HG02938 (cell line): ENCODE data around the gene LEMD1.
"Not testable (repeated sequence)": the region's sequence is repeated elsewhere in the genome, so short reads cannot be mapped to it uniquely, and the experiment has no call there.

Experiments
- ATAC-seq: cut with Tn5 transposase; IDR thresholded peaks from one replicate; pipeline ENCODE4 v1.9.1; 2021; ENCODE audit warnings: mild to moderate bottlenecking, moderate library complexity; ENCODE audit not compliant: unreplicated experiment

Gene LEMD1

DNA sequence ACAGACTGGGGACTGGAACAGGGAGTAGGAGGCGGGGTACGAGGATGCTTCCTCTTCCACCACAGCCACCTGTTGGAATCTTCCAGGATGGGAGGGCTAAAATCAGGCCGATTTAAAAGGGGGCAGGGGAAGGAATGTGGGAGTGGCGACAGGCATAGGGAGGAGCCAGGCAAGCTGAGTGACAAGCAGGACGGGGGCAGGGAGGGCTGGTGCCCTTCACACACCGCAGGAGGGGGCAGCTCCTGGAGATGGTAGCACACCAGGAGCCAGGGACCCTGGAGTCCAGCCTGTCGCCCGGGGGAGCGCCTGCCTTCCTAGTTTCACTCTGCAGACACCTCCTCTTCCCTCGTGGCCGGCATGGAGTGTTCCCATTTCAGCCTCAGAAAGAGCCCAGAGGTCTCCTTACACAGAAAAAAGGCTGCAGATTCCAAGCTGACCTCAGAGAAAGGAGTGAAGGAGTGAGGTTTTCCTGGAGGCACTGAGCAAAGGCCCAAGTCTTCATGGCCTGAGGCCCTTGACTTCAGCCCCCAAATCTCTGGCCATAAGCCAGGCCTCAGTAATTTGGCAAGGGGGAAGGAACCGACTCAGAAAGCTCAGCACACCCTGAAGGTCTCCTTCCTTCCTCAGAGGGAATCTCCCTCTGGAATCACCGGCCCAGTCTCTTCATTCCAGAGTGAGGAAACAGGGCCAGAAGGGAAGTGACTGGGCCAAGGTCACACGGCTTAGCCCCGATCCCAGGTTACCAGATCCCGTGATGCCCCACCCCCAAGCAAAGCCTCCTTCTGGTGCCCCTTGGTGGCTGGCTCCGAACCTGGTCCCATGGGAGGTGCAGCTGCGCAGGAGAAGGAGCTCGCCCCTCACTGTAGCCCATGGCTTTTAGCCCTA is 25.8 kb upstream of the LEMD1 start:
- ATAC-seq: no peak

DNA sequence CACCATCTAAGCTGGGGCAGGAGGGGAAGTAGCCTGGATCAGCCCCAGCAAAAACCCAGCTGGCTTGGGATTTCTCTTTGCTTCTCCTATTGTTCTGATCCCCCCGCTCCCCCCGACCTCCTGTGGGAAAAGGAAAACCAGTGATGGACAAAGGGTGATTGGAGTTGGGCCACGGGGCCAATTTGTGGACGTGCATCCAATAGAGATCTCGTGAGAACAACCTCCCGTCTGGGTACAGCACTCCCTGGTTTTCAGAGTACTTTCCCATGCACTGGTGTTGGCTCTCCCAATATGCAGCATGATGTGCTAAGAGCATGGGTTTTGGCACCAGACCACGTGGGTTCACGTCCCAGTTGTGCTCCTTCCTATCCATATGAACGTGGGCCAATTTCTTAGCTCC is 25.0 kb upstream of the LEMD1 start:
- no peak for ATAC-seq

DNA sequence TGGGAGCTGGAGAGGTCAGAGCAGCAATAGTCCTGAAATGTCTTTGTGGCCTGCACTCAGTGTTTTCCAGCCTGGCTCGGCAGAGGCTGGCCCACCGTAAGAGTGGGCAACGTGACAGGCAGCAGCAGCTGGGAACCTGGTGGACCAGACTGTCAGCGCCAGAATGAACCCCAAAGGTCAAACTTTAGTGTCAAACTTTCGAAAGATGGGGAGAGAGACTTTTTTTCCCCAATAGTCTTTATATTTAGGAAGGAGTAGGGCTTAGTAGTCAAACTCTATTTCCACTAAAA is 23.7 kb upstream of the LEMD1 start:
- no peak for ATAC-seq

DNA sequence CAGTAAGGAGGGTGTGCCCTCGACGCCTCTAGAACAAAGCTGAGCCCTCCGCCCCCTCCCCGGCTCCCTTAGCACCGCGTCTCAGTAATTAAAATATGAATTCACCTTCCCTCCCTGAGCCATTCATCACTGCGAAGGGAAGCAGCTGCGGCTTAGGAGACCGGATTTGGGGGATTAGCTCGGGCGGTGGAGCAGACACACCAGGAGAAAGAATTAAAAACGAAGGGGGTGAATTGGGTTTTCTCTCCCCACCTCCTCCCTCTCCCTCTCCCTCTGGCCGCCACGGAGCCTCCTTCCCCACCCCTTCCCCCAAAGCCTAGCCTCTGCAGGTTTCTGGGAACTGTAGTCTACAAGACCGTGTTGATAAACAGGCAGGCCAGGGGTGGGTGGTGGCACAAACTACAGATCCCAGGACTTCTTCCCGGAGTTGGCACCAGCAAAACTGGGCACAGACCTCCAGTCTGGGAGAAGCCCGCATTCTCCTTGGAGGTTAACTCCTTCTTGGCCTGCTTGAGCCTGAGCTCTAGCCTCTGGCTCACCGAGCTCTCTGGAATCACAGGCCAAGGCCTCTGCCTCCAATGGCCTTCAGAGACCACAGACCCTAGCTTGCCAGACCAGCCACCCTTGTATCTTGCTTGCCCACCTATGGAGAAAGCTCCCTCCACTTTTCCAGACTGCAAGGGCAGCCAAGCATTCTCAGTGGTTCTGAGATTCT is 23.2 kb upstream of the LEMD1 start:
- ATAC-seq: no peak

DNA sequence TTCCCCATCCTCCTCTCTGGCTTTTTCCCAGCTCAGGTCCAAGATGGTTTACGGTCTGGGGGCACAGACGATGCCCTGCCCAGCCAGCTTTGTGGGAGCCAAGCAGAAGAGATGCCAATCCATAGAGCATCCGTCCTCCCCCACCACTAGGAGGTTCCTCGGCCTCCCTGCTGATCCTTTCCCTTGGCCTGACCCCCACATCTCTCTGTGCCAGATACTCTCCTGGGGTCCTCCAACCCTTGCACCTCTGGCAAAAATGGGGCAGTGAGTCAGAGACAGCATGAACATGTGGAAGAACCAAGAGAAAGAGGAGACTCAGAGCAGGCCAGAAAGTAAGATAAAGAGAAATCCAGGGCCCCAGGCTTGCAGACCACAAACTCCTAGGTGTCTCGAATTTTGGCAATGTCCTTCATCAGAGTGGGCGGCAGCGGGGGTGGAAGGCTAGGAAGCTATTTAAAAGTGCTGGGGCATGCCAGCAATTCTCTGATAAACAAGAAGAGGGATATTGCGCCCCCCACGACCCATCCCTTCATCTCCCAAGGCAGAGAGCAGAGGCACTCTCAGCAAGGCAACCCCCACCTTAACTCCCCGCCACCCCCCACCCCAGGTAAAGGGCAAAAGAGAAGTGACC is 22.6 kb upstream of the LEMD1 start:
- ATAC-seq: no peak

DNA sequence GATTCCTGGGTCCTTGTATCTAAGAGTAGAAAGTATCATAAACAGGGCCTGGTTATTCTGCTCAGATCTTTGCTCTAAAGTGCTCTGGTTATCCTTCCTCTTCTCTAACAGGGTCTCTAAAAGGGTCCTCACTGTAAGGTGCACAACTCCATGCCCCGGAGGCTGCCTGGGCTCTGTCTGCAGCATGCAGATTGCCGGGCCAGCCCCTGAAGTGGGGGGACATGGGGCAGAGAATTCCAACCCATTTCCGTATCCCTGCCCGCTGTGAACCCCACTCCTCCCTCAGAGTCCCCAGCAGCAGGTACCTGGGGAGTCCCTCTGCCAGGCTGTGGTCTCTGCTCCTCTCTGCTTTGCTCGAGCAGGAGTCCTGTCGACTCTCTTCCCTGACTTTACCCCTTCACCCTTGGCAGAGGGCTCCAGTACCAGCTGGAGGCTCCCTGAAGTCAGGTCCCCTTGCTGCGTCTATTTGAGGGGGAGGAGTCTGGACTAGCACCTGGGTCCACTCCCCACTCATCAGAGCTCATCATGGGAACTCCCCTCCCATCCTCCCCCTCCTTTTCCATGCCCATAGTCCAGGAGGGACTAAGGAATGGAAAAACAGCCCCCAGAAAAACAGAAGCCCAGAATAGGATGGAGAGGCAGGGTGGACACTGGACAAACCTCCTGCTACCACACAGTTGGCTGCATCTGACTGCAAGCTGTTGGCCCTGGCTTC is 21.9 kb upstream of the LEMD1 start:
- ATAC-seq: no peak

DNA sequence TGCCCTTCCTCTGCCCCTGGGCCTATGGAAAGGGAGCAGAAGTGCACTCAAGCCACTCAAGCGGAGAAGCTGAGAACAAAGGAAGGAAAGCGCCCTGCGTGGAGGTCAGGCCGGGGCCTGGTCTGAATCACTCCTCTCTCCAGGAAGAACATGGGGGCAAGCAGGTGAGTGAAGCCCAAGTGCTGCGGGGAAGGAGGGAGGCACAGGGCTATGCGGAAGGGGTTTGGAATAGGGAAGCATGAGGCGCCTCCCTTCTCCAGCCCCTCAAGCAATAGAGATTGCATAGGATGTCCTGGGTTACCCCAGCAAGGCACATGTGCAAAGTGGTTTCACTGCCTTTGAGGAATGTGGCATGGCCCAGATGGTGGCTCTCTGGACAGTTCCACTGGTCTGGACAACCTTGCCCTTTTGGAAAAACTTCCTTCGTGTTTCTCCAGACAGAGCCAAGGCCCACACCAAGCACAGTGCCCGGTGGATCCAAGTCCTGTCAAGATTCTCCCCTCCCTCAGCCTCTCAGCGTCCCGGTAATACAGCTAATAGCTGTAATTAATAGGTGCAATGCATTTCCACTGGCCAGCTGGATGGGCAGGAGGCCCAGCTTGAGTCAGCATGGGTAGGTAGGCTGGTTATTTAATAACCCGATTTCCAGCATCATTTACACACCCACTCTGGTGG is 20.3 kb upstream of the LEMD1 start:
- no peak for ATAC-seq

DNA sequence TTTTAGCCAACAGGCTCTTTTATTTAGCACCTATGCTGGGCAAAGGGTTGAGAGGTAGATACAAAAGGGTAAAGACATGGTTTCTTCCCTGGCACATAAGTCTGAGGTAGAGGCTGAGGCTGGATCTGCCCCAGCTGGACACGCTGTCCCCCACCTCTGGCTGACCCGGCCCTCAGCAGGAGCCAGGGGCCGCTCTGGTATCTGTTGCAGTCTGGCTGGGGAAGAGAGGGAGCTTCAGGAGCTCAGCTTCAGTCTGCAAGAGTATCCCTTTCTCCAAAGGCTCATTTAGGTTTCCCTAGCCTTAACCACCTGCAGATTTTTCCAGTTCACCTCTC is 19.8 kb upstream of the LEMD1 start:
- no peak for ATAC-seq

DNA sequence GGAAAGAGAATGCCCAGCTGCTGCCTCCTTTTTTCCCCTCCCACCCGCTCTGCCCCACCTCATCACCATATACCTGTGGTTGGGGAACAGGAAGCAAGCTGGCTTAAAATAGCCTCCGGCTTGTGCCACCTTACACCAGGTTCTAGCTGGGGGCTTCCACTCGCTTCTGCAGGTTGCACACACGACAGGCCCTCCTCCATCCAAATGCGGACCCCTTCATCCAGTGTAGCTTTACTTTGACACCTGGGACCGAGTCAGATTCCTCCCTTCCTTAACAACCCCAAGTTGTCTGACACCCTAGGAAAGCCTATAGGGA is 19.4 kb upstream of the LEMD1 start:
- ATAC-seq: no peak

DNA sequence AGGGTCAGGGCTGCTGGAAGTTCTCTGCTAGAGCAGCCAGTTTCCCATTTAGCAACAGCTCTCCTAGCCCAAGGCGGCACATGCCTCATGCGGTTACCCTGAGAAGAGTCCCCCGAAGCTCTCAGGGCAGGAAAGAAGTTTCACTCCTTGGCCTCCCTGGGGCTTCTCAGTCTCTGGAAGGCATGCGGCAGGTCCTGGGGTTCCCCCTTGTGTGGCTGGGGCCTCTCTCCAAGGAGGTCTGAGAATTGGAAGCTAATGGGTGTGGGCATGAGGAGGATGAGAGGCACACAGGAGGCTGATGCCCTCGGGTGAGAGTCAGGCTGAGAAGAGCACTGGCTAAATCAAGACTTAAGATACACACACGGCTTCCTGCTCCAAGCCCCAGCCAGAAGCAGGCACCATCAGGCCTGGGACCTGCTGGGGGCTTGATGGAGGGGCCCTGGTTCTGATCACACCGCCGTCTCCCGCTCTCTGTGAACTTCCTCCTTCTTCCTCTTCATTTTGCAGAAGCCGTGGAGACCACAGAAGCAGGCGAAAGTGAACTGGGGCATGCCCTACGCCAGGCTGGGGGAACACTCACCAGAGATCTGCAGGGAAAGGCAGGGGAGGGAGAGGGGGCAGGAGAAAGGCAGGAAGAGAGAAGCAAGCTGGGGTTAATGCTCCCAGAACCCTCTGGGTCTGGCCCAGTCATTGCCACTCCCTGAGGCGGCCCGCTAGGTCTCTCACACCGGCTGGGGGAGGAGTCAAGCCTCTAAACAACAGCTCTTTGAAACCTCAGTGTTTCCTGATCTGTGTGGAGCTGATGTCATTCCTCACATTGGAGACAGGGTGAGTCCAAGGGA is 18.8 kb upstream of the LEMD1 start:
- ATAC-seq: peak; percentile 68

DNA sequence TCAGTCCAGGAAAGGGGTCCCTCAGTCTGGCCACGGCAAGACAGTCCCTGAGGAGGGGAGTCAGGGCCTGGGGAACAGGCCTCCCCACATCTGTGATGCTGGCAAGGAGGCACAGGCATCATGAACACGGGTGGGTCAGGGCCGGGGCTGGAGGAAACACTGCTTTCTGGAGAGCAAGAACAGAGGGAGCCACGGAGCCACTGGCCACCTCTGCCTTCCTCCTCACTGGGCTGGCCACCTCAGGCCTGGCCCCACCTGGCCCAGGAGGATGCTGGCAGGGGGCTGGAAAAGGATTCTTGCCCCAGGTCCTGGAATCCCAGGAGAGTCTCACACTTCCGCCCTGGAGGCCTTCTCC is 18.2 kb upstream of the LEMD1 start:
- no peak for ATAC-seq

DNA sequence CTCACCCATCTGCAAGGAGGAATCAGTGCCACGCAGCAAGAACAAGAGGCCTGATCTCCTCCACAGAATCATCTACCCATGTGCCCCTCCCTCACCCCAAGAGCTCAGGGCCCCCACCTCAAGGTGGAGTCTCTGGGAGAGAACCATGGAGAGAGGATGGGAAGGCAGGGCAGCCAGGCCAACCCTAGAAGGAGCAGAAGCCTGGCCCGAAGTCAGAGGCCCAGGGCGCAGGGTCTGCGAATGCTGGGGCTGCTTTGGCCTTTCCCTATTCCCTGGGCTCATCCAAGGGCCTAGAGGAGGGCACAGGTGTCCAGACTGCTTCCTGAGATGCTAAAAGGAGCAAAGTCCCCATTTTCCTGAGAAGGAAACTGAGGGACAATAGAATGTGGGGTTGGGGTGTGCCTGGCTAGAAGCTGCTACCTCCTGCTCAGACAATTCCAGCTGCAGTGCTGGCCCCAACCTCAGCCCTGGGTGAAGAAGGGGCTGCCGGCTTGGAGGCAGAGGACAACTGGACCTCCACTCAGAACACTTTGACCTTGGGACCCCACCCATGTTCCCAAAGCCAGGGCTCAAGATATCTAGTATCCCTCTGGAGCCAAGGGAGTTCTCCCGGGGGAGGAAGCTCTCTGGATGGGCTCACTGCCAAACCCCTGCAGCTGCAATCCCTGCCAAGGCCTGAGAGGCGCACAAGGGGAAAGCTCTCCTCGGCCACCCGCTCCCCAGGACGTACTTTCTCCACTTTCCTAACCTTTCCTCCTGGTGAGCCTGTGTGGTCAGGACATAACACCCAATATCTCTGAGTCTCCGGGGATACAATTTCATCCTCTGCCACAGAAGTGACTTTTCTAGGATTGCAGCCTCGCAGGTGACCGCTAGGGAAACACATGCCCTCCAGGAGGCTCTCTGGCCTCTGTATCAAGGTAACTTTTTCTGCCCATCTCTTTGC is 16.6 kb upstream of the LEMD1 start:
- no peak for ATAC-seq

DNA sequence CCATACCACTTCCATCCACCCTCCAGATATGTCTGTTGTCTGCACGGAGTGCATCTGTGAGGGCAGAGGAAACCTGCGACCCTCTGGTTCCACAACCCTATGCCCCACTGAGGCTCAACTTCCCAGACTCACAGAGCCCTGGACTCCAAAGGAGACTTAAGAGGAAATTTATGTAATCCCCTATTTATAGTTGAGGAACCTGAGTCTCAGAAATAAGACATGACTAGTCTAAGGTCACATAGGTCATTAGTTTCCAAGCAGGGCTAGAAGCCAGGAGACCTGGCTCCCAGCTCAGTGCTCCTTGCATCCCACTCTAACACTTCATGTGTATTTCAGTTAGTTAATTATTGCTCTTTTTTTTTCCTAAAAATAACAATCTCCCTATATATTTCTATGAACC is 15.7 kb upstream of the LEMD1 start:
- no peak for ATAC-seq

DNA sequence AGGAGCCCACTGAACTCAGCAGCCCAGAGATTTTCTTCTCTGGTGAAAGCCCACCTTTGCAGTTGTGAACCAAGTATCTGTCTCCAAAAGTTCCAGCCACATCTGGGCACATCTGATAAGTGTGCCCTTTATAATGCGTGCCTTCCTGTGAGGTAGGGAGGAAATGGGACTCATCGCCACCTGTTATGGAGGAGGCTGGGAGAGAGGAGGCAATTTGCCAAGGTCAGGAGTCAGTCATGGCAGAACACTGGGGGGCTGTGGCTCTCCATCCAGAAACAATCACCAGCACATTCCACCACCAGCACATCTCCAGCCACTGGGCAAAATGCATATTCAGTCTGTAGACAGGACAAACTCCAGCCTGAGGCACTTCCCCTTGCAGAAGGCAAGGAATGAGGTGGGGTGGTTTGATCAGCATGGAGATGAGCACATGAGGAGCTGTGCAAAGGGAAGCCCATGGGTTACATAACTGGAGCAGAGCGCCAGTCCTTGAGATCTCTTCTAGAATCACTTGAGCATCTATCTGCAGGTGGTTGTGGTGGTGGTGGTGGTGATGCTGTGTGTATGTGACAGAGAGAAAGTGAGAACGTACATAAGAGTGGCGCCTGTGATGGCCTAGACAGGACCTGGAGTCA is 15.0 kb upstream of the LEMD1 start:
- ATAC-seq: no peak

DNA sequence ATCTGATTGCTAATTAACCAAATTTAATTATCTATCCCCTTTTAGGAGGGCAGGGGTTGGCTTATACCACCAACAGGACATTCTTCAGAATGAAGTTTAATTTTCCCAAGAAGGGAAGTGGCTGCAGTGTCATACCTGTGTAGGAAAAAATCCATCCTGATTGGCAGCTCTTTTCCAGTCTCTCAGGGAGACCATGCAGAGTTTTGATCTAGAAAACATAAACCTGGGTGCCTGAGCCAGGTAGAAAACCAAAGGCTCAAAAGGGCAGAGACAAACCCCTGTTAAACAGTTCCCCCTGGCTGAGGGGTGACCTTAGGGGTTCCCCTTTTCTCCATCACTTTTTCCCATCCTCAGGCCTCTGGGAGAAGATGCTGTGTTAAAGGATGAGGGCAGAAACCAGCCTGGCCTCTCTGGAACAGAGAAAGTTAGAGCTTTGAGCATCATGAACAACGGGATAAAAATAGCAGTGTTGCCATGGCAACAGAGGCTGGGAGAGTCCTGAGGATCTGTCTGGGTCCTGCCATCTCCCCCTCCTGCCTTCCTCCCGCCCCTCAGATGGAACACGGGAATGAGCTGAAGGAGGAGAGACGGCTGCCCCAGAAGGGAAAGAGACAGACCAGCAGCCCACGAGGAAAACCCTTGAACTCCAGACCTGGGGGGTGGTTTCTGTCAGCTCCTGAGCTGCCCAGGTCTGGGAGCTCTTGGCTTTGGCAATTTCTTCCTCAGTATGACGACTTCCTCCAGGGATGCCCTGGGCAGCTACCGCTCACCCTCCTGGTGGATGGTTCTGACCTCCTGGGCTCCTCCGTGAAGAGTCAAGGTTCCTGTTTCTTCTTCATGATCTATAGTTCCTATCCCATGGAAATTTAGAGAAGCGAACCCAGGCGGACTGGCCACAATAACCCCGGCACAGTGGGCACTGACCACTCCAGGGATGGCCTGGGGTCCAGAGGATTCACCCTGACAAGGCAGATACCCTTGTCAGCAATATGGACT is 14.0 kb upstream of the LEMD1 start:
- no peak for ATAC-seq

DNA sequence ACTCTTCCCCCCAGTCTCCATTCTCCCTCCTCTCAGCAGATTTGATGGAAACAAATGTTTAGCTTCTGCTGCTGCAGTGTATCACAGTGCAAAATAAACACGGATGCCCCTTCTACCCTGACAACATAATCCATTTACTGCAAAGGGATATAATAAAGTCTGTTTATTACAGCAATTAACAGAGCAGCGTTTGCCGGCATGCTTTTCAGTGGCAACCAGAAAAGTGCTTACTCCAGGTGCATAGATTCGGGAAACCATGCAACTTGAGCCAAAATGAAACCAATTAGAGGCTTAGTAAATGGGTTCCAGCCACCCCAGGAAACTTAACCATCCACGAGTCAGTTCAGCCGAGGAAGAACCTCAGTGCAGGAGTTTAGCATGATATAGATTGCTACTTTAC is 12.9 kb upstream of the LEMD1 start:
- no peak for ATAC-seq

DNA sequence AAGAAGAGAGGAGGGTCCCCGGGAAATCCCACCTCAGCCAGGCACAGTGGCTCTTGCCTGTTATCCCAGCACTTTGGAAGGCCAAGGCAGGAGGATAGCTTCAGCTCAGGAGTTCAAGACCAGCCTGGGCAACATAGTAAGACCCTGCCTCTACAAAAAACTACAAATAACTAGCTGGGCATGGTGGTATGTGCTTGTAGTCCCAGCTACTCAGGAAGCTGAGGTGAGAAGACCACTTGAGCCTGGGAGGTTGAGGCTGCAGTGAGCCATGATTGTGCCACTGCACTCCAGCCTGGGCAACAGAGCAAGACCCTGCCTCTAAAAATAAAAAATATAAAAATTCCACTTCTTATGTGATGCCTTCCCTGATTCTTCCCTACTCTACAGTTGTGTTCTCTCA is 10.8 kb upstream of the LEMD1 start:
- ATAC-seq: not testable (repeated sequence)

DNA sequence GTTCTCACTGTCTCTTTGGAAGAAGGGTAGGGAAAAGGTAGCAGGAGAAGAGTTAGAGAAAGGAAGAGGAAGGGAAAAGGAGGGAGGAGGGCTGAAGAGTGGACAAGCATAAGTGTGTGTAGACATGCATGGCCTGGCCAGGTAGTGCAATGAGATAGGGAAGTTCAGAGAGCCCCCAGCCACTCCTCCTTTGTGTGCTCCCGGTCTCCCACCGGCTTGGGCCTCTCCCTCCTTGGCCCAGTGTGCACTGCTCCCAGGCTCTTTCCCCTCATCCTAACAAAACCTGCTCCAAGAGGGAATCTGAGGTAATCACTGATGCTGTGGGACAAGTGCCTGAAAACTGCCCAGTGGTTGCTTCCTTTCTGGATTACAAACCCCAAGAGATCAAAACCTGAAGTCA is 10.3 kb upstream of the LEMD1 start:
- ATAC-seq: no peak
